IMR-90 (cell line): ENCODE measurements around the gene TEP1. TPM values are rescaled to one million over a fixed set of nuclear protein-coding genes. Genes with fewer than 3 reads are reported as not detected.

Source experiments
- ATAC-seq: fragments of 200-7000 bp; cut with Tn5 transposase; 2 replicates; pipeline ENCODE4 v1.9.1; 2020; ENCODE audit warnings: low read depth, mild to moderate bottlenecking, moderate library complexity
- BruUV-seq: library from RNA; stranded (reverse); fragments of 400-500 nt; replicated peaks from 2 replicates; lab custom pipeline; 2021; lab: Mats Ljungman, UMichigan
- CTCF ChIA-PET: fragments of 300-600 bp; formaldehyde crosslinking; extraction: SDS; loops from one replicate; lab custom pipeline; 2021; ENCODE audit warnings: antibody characterized with exemption; lab: Yijun Ruan, JAX
- POLR2A ChIA-PET: fragments of 300-600 bp; sonication (Branson Sonifier 250); formaldehyde crosslinking; loops from one replicate; lab custom pipeline; 2022; ENCODE audit warnings: antibody characterized with exemption; ENCODE audit not compliant: unreplicated experiment; lab: Charles Lee
- DNase-seq: peaks from one replicate; pipeline ENCODE4 v3.0.0; 2013
- H2AFZ ChIP-seq: replicated peaks from 2 replicates; pipeline ENCODE3; 2013; ENCODE audit warnings: low read length, mild to moderate bottlenecking; ENCODE audit not compliant: poor library complexity
- H2AK5ac ChIP-seq: 2 replicates; pipeline ENCODE4 v1.6.1; 2013; ENCODE audit warnings: low read depth, low read length, inconsistent platforms
- H2AK9ac ChIP-seq: replicated peaks from 2 replicates; pipeline ENCODE3; 2013; ENCODE audit warnings: mild to moderate bottlenecking, low read depth, low read length, moderate library complexity; ENCODE audit not compliant: poor library complexity
- H2BK120ac ChIP-seq: 2 replicates; pipeline ENCODE4 v1.6.1; 2013; ENCODE audit warnings: low read depth, low read length, inconsistent platforms
- H2BK15ac ChIP-seq: 3 replicates; pipeline ENCODE4 v1.6.1; 2013; ENCODE audit warnings: low read depth, low read length, inconsistent platforms
- H2BK20ac ChIP-seq: 2 replicates; pipeline ENCODE4 v1.6.1; 2013; ENCODE audit warnings: low read depth, mild to moderate bottlenecking, inconsistent platforms, low read length, moderate library complexity
- H2BK5ac ChIP-seq: 2 replicates; pipeline ENCODE4 v1.6.1; 2013; ENCODE audit warnings: mild to moderate bottlenecking, low read depth, low read length, inconsistent platforms; ENCODE audit not compliant: poor library complexity, severe bottlenecking
- H3K14ac ChIP-seq: replicated peaks from 2 replicates; pipeline ENCODE4 v1.6.1; 2013; ENCODE audit warnings: low read depth, low read length, inconsistent platforms
- H3K18ac ChIP-seq: 2 replicates; pipeline ENCODE4 v1.6.1; 2013; ENCODE audit warnings: low read depth, low read length, control low read depth
- H3K23ac ChIP-seq: 2 replicates; pipeline ENCODE4 v1.6.1; 2013; ENCODE audit warnings: low read depth, low read length, inconsistent platforms
- H3K27ac ChIP-seq: 2 replicates; pipeline ENCODE4 v1.5.1; 2013; ENCODE audit warnings: mild to moderate bottlenecking, control low read depth, low read length; ENCODE audit not compliant: insufficient read depth
- H3K27me3 ChIP-seq: 2 replicates; pipeline ENCODE4 v1.6.1; 2013; ENCODE audit warnings: low read length; ENCODE audit not compliant: control insufficient read depth, insufficient read depth
- H3K36me3 ChIP-seq: 2 replicates; pipeline ENCODE4 v1.6.1; 2013; ENCODE audit warnings: low read length, mixed read lengths; ENCODE audit not compliant: control insufficient read depth, insufficient read depth
- H3K4ac ChIP-seq: 2 replicates; pipeline ENCODE4 v1.6.1; 2013; ENCODE audit warnings: low read depth, low read length, inconsistent platforms
- H3K4me1 ChIP-seq: 2 replicates; pipeline ENCODE4 v1.6.1; 2013; ENCODE audit warnings: low read length, mixed read lengths; ENCODE audit not compliant: control insufficient read depth, insufficient read depth
- H3K4me2 ChIP-seq: 2 replicates; pipeline ENCODE4 v1.6.1; 2013; ENCODE audit warnings: low read depth, mild to moderate bottlenecking, control low read depth, low read length, moderate library complexity
- H3K4me3 ChIP-seq: 2 replicates; pipeline ENCODE4 v1.5.1; 2013; ENCODE audit warnings: low read depth, mild to moderate bottlenecking, control low read depth, low read length, moderate library complexity; ENCODE audit not compliant: insufficient read depth
- H3K56ac ChIP-seq: 2 replicates; pipeline ENCODE4 v1.6.1; 2013; ENCODE audit warnings: low read length, inconsistent platforms; ENCODE audit not compliant: insufficient read depth; ENCODE audit errors: extremely low read depth
- H3K79me1 ChIP-seq, 2 experiments: 2 replicates each; pipeline ENCODE4 v1.6.1; 2013; ENCODE audit warnings: low read length in 2 of 2, inconsistent platforms in 1 of 2, low read depth in 1 of 2
- H3K9ac ChIP-seq: 2 replicates; pipeline ENCODE4 v1.6.1; 2013; ENCODE audit warnings: low read depth, low read length, control low read depth
- H3K9me1 ChIP-seq: 2 replicates; pipeline ENCODE4 v1.6.1; 2013; ENCODE audit warnings: low read length, inconsistent platforms; ENCODE audit not compliant: insufficient read depth
- H3K9me3 ChIP-seq: 2 replicates; pipeline ENCODE4 v1.6.1; 2013; ENCODE audit warnings: low read length; ENCODE audit not compliant: control insufficient read depth, insufficient read depth
- H4K20me1 ChIP-seq: 2 replicates; pipeline ENCODE4 v1.6.1; 2013; ENCODE audit warnings: low read length, inconsistent platforms; ENCODE audit not compliant: insufficient read depth
- H4K5ac ChIP-seq: 2 replicates; pipeline ENCODE4 v1.6.1; 2013; ENCODE audit warnings: mild to moderate bottlenecking, low read depth, low read length, control low read depth
- H4K8ac ChIP-seq, 2 experiments: 2 replicates each; pipeline ENCODE4 v1.6.1; 2013; ENCODE audit warnings: low read depth in 2 of 2, low read length in 2 of 2, control low read depth in 1 of 2, inconsistent platforms in 1 of 2
- H4K91ac ChIP-seq: 2 replicates; pipeline ENCODE4 v1.6.1; 2013; ENCODE audit warnings: low read depth, low read length, inconsistent platforms; ENCODE audit not compliant: insufficient read depth
- NFE2L2 ChIP-seq: fragments of 150-350 bp; IDR thresholded peaks from 2 replicates; pipeline ENCODE4 v1.6.1; 2016; ENCODE audit warnings: low read depth, mild to moderate bottlenecking, low read length
- RFX5 ChIP-seq: IDR thresholded peaks from 2 replicates; pipeline ENCODE4 v1.8.0; 2012; ENCODE audit warnings: low read depth, mild to moderate bottlenecking, low read length, moderate library complexity
- WGBS, 2 experiments: methylation state at CpG; one replicate each; pipeline versions ENCODE4 v1.1.5 to v1.1.7; 2013; ENCODE audit warnings: missing lambda C conversion rate in 2 of 2; ENCODE audit not compliant: insufficient read length in 1 of 2; ENCODE audit errors: extremely low coverage in 2 of 2; 5-methylcytosine and 5-hydroxymethylcytosine counted together
- dilution Hi-C: fragments of 300-500 bp; cut with HindIII; formaldehyde crosslinking; loops from one replicate; pipeline ENCODE4 v1.14.3; 2018; ENCODE audit warnings: low sequenced_read_pairs; ENCODE audit not compliant: unreplicated experiment
- in situ Hi-C: fragments of 300-500 bp; cut with MboI; formaldehyde crosslinking; loops from 3 replicates; pipeline ENCODE4 v1.14.3; 2019; ENCODE audit warnings: low sequenced_read_pairs, inconsistent platforms, mixed read lengths
- intact Hi-C: fragments of 100-400 bp; cut with micrococcal nuclease; formaldehyde crosslinking; loops from 2 replicates; pipeline ENCODE4 v1.10.0; 2022
- polyA plus RNA-seq, 3 experiments: library from polyadenylated mRNA; depleted of rRNA; stranded (reverse); fragments of >200 nt; gene quantifications; 2 replicates each; pipeline ENCODE4 v1.2.3, GENCODE V29; 2012; ENCODE audit warnings: low replicate concordance in 1 of 3
- total RNA-seq: library from RNA; depleted of rRNA; stranded (reverse); fragments of >200 nt; gene quantifications from 2 replicates; pipeline ENCODE4 v1.2.3, GENCODE V29; 2012

The TEP1 gene
- total and polyA plus RNA-seq, 2 of the 4 experiments (the other 2 are of a cell fraction), result 10.7 to 12.4 TPM

DNA sequence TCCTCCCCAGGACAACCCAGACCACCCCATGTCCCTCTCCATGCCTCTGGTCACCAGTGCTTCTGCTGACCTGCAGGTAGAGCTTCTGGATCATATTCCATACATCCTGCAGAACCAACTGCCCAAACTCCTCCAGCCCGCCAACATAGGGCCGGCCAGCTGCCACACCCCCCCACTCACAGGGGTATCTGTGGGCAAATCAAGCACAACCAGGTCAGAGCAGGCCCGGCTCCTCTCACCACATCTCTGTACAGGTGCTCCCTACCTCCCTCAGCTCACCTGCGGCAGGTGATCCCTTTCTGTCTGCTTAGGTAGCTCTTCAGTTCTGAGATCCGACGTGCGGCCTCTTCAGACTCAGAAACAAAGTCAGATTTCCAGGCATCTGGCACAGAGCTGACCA lies 29.0 kb downstream of the TEP1 start:
- Histone ChIP-seq H3K27me3 (no peaks in the 10 kb centered on the region), H3K4me1 (no peaks in the 10 kb centered on the region), H3K4ac (no peak overlapping the region), H3K9me3 (no peaks in the 10 kb centered on the region), H3K4me3 (no peak overlapping the region), H2AK5ac (no peak overlapping the region), H4K91ac (no peak overlapping the region), H2BK5ac (no peak overlapping the region), H3K27ac (no peak overlapping the region), H2AK9ac (no peak overlapping the region), H3K79me1 (no peaks in the 10 kb centered on the region), H3K14ac (no peak overlapping the region), H3K9me1 (no peaks in the 10 kb centered on the region), H3K36me3 (peaks cover 73% of the 10 kb centered on the region), H3K4me2 (no peak overlapping the region), H4K8ac (no peak overlapping the region), H3K23ac (no peak overlapping the region), H2BK15ac (no peak overlapping the region), H4K20me1 (no peaks in the 10 kb centered on the region), H2BK120ac (no peak overlapping the region), H3K56ac (no peak overlapping the region), H4K5ac (no peak overlapping the region), H2BK20ac (no peak overlapping the region), H3K9ac (no peak overlapping the region), H3K18ac (no peak overlapping the region), H2AFZ (no peak overlapping the region)
- in situ Hi-C loops, result no loop called here
- no peak for ATAC-seq
- dilution Hi-C loops, result no loop called here
- POLR2A ChIA-PET, result no interaction called here
- no peak for DNase-seq
- CTCF ChIA-PET, result no interaction called here
- WGBS, 2 experiments, result no CpG with 5 or more reads among the region's 7 CpGs
- no TSS peak for BruUV-seq
- intact Hi-C loops, result no loop called here
- TF ChIP-seq NFE2L2 (no peak), RFX5 (no peak)
